Measurements from ENCODE around the gene FGD2.

The FGD2 gene

GRCh38 chr6:37005061-37005810, at the start of gene FGD2:
TSS of gene FGD2 (plus strand) at chr6:37005655. CDS start at chr6:37005818, 163 bp downstream.
- DNase-seq (ENCODE audit: low read depth in 2 of 2), result no peak

GRCh38 chr6:36955671-36956445, 49.6 kb upstream of the FGD2 start:
- no peak for DNase-seq (ENCODE audit: low read depth in 2 of 2)

GRCh38 chr6:36956446-36956820, 49.0 kb upstream of the FGD2 start:
- no peak for DNase-seq (ENCODE audit: low read depth in 2 of 2)

- DNase-seq (ENCODE audit: low read depth in 2 of 2), result no peak
Observed at GRCh38 chr6:36957773-36958271, 47.6 kb upstream of the FGD2 start.

- no peak for DNase-seq (ENCODE audit: low read depth in 2 of 2)
Observed at GRCh38 chr6:36958775-36959554, 46.5 kb upstream of the FGD2 start.

GRCh38 chr6:36959555-36960250, 45.8 kb upstream of the FGD2 start:
- DNase-seq (ENCODE audit: low read depth in 2 of 2), result no peak

GRCh38 chr6:36961441-36962435, 43.7 kb upstream of the FGD2 start:
- no peak for DNase-seq (ENCODE audit: low read depth in 2 of 2)

GRCh38 chr6:36962874-36963273, 42.6 kb upstream of the FGD2 start:
- peak; percentile 37 to 40 for DNase-seq (ENCODE audit: low read depth in 2 of 2)

GRCh38 chr6:36963451-36964290, 41.8 kb upstream of the FGD2 start:
- DNase-seq (ENCODE audit: low read depth in 2 of 2), result no peak

- DNase-seq (ENCODE audit: low read depth in 2 of 2), result no peak
Observed at GRCh38 chr6:36964349-36964748, 41.1 kb upstream of the FGD2 start.

GRCh38 chr6:36964908-36965307, 40.5 kb upstream of the FGD2 start:
- no peak for DNase-seq (ENCODE audit: low read depth in 2 of 2)

- DNase-seq (ENCODE audit: low read depth in 2 of 2), result no peak
Observed at GRCh38 chr6:36967301-36967700, 38.2 kb upstream of the FGD2 start.

GRCh38 chr6:36967757-36968156, 37.7 kb upstream of the FGD2 start:
- DNase-seq (ENCODE audit: low read depth in 2 of 2), result no peak

- no peak for DNase-seq (ENCODE audit: low read depth in 2 of 2)
Observed at GRCh38 chr6:36968266-36968977, 37.0 kb upstream of the FGD2 start.

- DNase-seq (ENCODE audit: low read depth in 2 of 2), result no peak
Observed at GRCh38 chr6:36969240-36969691, 36.2 kb upstream of the FGD2 start.

- DNase-seq (ENCODE audit: low read depth in 2 of 2), result no peak
Observed at GRCh38 chr6:36969988-36970891, 35.2 kb upstream of the FGD2 start.

All from stimulated activated CD8-positive, alpha-beta memory T cell treated with anti-CD3 and anti-CD28 coated beads, Interleukin-15, amount 100 ng/mL, for 48 hours (primary cell).